Mammary epithelial cell (primary cell): ENCODE measurements around the gene NTN5.

Source experiments
- EZH2 ChIP-seq: IDR thresholded peaks from 2 replicates; pipeline ENCODE4 v1.6.1; 2012; ENCODE audit warnings: low read length, inconsistent platforms, borderline replicate concordance
- TF ChIP-seq, protein P1 (sequence below), 2 donors: IDR thresholded peaks in 1 of 2; conservative IDR thresholded peaks in 1 of 2; 2 replicates each; pipeline ENCODE4 v1.5.1; 2011 to 2012; ENCODE audit warnings: inconsistent platforms in 2 of 2, low read length in 2 of 2, mild to moderate bottlenecking in 2 of 2, control low read depth in 1 of 2, low read depth in 1 of 2; ENCODE audit not compliant: insufficient read depth in 1 of 2; ENCODE audit errors: extremely low read depth in 1 of 2

DNA sequence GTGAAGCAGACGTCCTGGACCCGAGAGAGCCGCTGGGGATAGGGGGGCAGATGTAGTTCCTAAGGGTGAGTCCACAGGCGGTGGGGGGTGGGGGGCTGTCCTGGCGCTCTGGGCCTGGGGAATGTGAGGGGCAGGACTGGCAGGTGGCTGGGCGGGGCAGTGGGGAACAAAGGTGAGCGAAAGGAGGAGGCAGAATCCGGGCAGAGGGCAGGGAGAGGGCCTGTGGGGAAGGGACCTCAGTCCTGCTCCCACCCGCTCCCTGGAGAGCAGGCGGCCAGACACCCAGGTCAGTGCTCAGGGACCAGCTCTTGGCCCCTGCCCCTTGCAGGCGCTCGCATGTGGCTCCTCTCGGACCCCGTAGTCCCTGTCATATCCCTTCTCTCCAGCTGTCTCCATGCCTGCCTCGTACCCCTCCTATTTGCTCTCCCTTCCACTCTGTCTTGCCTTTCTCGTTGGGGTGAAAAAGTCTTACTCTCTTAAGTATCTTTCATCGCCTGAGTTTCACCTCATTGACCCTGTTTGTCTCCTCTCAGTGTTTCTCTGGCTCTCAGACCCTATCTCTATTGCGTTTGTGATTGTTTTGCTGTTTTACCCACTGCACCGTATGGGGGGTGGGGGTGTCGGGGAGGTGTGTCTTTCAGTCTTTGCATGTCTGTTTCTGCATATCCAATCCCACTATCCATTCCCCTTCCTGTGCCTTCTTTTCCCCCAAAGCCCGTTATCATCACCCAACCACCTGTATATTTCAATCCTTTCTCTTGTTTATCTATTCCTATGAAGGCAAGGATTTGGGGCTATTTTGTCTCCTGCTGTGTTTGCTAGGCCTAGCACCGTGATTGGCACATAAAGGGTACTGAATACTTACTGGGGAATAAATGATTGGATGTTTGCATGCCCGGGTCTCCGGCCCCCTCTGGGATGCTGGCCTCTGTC lies 47.8 kb downstream of the NTN5 start:
- TF ChIP-seq, protein P1, sequence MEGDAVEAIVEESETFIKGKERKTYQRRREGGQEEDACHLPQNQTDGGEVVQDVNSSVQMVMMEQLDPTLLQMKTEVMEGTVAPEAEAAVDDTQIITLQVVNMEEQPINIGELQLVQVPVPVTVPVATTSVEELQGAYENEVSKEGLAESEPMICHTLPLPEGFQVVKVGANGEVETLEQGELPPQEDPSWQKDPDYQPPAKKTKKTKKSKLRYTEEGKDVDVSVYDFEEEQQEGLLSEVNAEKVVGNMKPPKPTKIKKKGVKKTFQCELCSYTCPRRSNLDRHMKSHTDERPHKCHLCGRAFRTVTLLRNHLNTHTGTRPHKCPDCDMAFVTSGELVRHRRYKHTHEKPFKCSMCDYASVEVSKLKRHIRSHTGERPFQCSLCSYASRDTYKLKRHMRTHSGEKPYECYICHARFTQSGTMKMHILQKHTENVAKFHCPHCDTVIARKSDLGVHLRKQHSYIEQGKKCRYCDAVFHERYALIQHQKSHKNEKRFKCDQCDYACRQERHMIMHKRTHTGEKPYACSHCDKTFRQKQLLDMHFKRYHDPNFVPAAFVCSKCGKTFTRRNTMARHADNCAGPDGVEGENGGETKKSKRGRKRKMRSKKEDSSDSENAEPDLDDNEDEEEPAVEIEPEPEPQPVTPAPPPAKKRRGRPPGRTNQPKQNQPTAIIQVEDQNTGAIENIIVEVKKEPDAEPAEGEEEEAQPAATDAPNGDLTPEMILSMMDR (conservative IDR thresholded peaks at IDR 0.05 in 1 of 2, IDR thresholded peaks at IDR 0.05 in 1 of 2; ENCODE audit: extremely low read depth in 1 of 2, insufficient read depth in 1 of 2, low read depth in 1 of 2, low read length in 2 of 2): no peak
- no peak for TF ChIP-seq EZH2
